Measurements from ENCODE around the gene SPRED1.
A peak's percentile ranks its signal among the peaks of the same experiment; 100 is the strongest.

SPRED1 gene

DNA sequence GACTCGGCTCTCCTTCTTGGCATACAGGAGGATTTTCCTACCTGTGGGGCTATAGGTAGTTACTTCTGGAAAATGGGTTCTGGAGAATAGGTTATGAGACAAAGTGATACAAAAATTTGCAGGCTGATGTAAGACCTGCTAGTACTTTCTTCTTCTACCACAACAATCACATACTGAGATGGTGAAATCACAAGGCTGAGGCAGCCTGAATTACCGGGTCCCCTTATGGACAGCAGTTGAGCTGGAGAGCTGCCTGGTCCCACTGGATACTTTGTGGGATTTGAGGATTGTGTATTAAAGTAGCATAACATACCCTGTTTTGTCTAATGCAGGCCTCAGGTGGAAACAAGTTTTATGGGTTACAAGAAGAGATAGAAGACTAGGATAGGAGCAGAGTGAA is 114.8 kb downstream of the SPRED1 start:
- no peak for DNase-seq

DNA sequence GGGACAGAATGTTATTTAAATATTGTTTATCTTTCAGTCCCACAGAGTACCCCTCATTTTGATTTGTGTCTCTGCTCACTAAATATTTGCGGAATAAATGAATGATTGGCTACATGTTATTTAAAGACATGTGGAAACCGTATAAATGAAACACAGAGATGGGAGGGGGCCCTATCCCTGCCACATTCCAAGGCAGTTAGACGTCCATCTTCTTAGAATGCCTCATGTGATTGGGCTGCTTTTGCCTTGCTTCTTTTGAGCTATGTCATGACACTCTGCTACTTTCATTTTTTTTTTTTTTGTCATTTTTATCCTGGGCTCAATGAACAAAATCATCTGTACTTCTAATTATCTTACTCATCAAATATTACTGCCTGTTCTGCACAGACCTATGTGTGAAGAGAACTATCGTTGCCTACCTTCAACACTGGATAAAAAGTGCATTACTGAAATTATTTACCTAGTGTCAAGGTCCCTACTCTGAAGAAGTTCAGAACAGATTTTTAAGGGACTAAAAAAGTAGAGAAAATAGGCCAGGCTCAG is 117.4 kb downstream of the SPRED1 start:
- DNase-seq: no peak

DNA sequence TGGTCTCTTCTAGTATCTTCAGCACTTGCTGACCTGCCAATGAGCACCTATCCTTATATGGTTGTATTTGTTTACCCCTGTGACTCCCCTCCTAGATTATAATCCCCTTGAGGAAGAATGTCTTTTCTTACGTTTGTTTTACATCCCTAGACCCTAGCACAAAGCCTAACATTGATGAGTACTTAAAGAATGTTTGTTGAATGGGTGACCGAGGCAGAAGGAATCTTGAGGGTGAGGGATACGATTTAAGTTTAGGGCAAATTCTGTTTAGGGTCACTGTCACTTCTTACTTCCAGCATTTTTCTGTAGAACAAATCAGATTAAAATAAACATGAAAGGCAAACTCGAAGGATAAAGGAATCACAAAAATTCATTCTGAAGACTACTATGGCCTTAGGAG is 120.4 kb downstream of the SPRED1 start:
- no peak for DNase-seq

DNA sequence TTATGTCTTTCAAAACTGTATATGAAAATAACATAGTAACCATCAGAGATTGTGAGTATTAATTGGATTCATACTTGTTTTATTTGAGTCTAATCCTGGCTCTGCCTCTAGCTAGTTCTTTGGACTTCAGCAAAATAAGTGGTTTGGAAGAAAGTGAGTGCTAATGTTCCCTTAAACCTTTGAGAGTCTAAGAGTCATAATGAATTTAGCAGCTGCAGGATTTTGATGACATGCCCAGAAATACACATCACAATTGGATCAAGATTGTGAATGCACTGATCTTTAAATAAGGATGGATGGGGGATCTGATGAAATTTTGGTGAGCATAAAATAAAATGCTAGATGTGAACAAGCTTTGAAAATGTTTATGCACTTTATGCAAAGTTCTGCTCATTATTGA is 121.4 kb downstream of the SPRED1 start:
- no peak for DNase-seq

DNA sequence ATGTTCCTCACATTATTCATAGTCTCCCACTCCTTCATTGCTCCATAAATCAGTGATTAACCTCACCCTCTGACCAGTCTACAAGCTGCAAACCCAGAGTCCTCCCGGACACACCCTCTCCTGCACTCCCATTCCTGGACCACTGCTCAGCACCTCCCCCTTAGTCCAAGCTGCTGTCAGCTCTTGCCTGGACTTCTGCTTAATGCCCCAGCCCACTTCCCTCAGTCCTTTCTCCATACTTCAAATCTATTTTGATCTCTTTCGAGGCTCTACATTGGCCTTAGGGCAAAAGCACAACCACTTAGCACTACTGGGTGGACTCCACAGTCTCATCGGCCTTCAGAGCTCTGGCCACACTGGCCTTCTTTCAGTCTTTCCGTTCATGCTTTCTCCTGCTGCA is 121.9 kb downstream of the SPRED1 start:
- DNase-seq: no peak

DNA sequence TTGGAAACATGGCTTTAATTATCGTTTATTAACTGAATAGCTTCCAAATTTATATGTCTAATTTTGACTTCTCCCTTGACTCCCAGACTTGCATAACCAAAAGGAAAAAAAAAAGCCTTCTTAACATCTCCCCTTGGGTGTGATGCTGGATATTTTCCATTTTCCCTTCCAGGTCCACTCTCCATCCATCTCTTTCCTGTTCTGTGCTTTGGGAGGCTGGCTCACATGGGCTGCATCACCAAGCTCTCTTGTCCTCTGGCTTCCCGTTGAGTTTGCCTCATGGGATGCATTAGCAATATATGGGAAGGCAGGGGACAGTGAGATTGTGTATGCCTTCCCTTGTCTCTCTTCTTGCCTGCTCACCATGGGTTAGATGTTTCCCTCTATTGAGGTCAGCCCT is 123.4 kb downstream of the SPRED1 start:
- DNase-seq: no peak

DNA sequence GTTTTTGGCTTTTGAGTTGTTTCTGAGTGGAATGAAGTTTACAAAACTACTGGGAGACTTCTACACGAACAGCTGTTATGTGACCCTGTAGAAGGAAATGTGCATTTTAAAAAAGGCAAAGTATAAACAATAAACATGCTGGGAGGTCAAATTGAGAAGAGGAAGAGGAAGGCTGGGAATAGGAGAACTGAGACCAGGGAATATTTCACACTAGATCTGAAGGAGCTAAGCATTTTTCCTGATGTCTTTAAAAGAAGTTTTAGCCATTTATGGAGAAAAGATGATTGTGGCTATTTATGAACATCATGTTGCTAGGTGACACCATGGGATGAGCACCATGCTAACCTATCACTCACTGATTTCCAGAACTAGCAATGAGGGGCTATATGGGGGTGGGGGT is 125.0 kb downstream of the SPRED1 start:
- DNase-seq: no peak

DNA sequence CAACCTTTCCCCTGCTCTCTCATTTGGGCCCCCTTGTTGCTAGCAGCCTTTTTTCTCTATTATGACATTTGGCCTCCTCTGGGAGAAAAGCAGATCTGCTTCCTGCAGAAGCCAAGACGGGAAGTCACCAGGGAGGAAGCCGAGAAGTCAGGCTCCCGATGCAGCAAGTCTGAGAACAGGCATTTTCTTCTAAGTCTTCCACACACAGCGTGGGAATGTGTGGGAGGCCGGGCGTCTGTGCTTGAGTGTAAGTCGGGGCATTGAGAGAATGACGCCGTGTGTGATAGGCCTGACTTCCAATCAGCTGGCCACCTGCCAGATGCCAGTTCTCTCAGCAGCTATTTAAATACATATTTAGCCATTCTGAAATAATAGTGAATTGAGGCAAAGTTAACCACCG is 125.5 kb downstream of the SPRED1 start:
- no peak for DNase-seq

DNA sequence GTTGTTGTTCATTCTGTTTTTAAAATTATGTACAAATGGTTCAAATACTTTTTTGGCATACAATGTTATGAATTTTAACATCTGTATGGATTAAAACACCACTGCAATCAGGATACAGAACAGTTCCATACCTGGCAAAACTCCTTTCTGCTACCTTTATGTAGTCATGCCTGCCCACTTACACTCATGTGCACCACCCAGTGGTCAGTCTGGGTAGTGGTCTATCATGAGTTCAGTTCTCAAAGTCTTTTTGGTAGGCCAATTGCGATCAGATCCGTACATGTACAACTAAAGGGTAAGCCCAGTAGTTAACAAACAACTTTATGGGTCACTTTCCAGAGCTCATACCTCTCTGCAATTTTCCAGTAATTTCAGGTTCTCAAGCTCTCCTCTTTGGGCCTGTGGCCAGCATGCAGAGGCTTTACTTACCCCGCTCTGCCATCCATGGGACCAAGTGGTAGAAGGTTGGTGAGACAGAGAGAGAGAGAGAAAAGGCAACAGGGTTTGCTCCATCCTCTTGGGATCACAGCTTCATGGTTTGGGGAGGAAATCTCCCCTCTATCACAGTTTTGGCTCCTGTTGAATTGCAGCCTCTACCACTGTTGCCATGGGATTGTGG is 137.4 kb downstream of the SPRED1 start:
- peak; percentile 76 to 80 for DNase-seq

DNA sequence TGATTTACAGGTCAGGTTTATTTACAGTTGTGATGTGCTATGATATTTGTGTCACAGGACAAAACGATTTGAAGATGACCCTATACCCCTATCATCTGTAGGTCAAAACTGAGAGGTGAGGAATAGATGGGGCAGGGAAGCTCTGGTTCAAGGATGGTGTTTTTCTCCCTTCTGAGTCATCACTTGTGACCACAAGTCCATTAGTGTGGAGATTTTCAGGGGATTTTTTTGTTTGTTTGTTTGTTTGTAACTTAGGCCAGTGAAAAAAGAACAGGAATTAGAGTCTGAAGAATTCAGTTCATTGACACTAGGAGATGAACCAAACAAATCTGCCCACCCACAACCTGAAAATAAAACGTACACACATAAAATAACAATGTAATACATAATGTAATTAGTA is 138.6 kb downstream of the SPRED1 start:
- DNase-seq: no peak

DNA sequence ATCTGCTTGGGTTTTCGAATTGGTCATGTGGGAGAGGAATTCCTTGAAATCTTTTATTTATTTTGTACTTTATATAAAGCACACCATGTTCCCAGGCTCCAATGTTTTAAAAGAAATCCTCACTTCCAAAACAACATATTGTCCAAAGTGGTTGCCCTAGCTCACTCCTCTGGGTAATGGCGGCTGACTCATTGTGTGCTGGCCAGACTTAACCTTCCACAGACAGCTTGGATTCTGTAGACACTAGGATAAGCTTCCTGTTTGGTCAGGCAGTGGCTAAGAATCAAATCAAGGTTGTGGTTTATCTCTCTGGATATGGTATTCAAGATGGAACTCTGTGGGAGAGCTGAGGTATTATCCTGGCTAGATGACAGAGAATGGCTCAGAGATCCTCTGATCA is 145.5 kb downstream of the SPRED1 start:
- DNase-seq: no peak

DNA sequence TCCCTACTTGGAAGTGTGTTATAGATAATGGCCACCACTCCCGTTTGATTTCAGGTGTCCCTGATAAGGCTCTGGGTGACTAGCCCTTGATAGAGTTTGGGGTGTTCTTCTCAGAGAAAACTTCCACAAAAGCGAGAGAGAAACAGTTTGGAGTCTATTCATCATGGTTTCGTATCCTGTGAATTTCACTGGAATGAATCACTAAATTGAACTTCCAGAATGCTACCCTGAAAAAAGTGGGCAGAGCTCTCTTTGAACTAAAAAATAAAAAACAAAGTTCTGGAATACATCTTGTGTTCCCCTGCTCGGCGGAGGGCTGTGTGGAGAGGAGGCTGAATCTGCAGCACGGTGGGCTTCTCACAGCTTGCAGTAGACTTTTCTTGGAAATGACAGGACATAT is 148.5 kb downstream of the SPRED1 start:
- no peak for DNase-seq

DNA sequence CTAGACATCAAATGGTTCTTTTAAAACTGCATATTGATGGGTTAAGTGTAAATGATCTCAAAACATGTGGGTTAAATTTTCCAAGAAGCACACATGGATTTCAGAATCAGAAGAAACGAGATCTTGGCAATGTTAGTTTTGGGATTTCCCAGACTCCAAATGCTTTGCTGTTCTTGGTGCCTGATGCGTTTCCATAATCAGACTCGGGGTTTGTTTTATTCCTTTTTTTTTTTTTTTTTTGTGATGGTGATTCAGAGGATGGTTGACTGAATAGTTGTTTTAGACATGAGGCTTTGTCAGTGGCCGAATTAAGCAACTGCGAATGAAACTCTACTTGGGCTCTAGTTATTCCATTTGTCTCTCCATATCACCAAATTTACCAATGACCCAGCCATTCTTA is 149.1 kb downstream of the SPRED1 start:
- DNase-seq: no peak

DNA sequence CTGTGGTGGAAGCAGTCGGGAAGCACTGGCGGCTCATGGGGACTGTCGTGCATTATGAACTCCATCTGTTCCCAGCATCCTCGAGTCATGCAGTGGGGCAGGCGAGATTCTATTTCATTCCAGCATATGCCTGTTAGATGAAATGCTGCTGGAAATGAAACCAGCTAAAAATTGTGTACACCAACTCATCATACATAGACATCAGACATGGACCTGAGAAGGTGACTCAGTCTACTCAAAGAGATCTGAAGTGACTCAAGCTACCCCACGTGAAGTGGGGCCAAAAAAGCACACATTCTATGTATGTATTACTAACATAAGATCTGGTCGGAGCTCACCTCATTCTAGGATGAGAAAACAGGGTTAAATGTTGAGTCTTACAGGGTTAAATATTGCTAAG is 153.8 kb downstream of the SPRED1 start:
- DNase-seq: no peak

Data from activated T-cell treated with anti-CD3 and anti-CD28 coated beads, Interleukin-2, amount 50 U/mL, for 48 hours (primary cell).